Transverse colon (tissue), 4 donors: ENCODE data around the gene FOXP1. TPM values are rescaled to one million over a fixed set of nuclear protein-coding genes. Genes with fewer than 3 reads are reported as not detected.

ENCODE experiments used
- DNase-seq: peaks from one replicate; pipeline ENCODE4 v3.0.0-alpha.2; 2019
- H3K27ac ChIP-seq, 4 donors: fragments of 200-600 bp; sonication (generic); 2 replicates each; pipeline ENCODE4 v1.5.1; 2016 to 2018; ENCODE audit warnings: inconsistent platforms in 4 of 4
- H3K27me3 ChIP-seq: fragments of 200-600 bp; sonication (generic); 2 replicates; pipeline ENCODE4 v1.5.1; 2017; ENCODE audit warnings: inconsistent platforms
- H3K36me3 ChIP-seq, 4 donors: fragments of 200-600 bp; sonication (generic); 2 replicates each; pipeline ENCODE4 v1.5.1; 2017 to 2019; ENCODE audit warnings: inconsistent platforms in 4 of 4
- H3K4me1 ChIP-seq, 4 donors: fragments of 200-600 bp; sonication (generic); 2 replicates each; pipeline ENCODE4 v1.5.1; 2017 to 2020; ENCODE audit warnings: inconsistent platforms in 4 of 4
- H3K4me3 ChIP-seq, 4 donors: fragments of 200-600 bp; sonication (generic); 1 replicate in 1 of 4; 2 replicates in 3 of 4; pipeline versions ENCODE4 v1.5.1 to v1.6.1; 2017 to 2019; ENCODE audit warnings: inconsistent platforms in 4 of 4
- H3K9me3 ChIP-seq, 2 donors: fragments of 200-600 bp; sonication (generic); 2 replicates each; pipeline ENCODE4 v1.5.1; 2017 to 2019; ENCODE audit warnings: inconsistent platforms in 2 of 2
- CTCF ChIP-seq, 5 experiments: fragments of 200-600 bp in 3 of 5; fragments of 450-650 bp in 2 of 5; sonication (generic) in 3 of 5; IDR thresholded peaks; 1 replicate in 2 of 5; 2 replicates in 3 of 5; pipeline ENCODE4 v1.5.1; 2016 to 2017; ENCODE audit warnings: antibody characterized with exemption in 5 of 5, inconsistent platforms in 3 of 5, mild to moderate bottlenecking in 2 of 5, moderate library complexity in 1 of 5
- EP300 ChIP-seq: sonication (generic); formaldehyde crosslinking; IDR thresholded peaks from one replicate; pipeline ENCODE4 v1.6.1; 2017; ENCODE audit warnings: antibody characterized with exemption, low read depth
- POLR2A ChIP-seq: fragments of 450-650 bp; IDR thresholded peaks from one replicate; pipeline ENCODE4 v1.6.1; 2016; ENCODE audit warnings: antibody characterized with exemption, mild to moderate bottlenecking, moderate library complexity
- POLR2AphosphoS5 ChIP-seq, 3 donors: sonication (generic); formaldehyde crosslinking; IDR thresholded peaks; one replicate each; pipeline ENCODE4 v1.6.1; 2016; ENCODE audit warnings: antibody characterized with exemption in 3 of 3
- WGBS, 2 donors: methylation state at CpG; one replicate each; pipeline ENCODE4 v1.1.5; 2018; ENCODE audit warnings: low coverage in 1 of 2; 5-methylcytosine and 5-hydroxymethylcytosine counted together
- in situ Hi-C, 4 donors: fragments of 200-750 bp; cut with MboI; loops; one replicate each; pipeline versions ENCODE4 v1.15.0 to v1.15.1; 2017; ENCODE audit warnings: low sequenced_read_pairs in 3 of 4, low pct_ligation_motif_present in 1 of 4, low pct_unique_long_range_greater_than_20kb in 1 of 4
- intact Hi-C: fragments of 100-400 bp; cut with DNase I; formaldehyde crosslinking; loops from one replicate; pipeline ENCODE4 v1.15.1; 2023; ENCODE audit warnings: low total_unique reads
- total RNA-seq, 4 donors: library from RNA; depleted of rRNA; stranded (reverse); fragments of >200 nt; gene quantifications; one replicate each; pipeline ENCODE4 v1.1.0, GENCODE V29; 2016

FOXP1 gene
- total RNA-seq, 4 donors from 2014 or later: 102 to 260 (median 150) TPM

- no peak overlapping the region for H3K4me3 ChIP-seq
- in situ Hi-C loops (no loop called here), intact Hi-C loops (no loop called here)
- H3K9me3 ChIP-seq: no peaks in the 10 kb centered on the region
- H3K4me1 ChIP-seq: peaks cover 3 to 60% (median 28%) of the 10 kb centered on the region in 4 donors
- TF ChIP-seq CTCF (IDR thresholded peaks at IDR 0.05) (no peak), POLR2AphosphoS5 (IDR thresholded peaks at IDR 0.05) (no peak), POLR2A (no peak), EP300 (no peak)
- H3K27me3 ChIP-seq: no peaks in the 10 kb centered on the region
- 95 to 100% methylated on average over 1 of the region's 1 CpG for WGBS, 2 donors
- peak overlapping the region in 1 of 4 donors; percentile 11 for H3K27ac ChIP-seq
- no peaks in the 10 kb centered on the region for H3K36me3 ChIP-seq
- no peak for DNase-seq
Measured at GRCh38 chr3:71446734-71447133, 136.8 kb downstream of the FOXP1 start.

GRCh38 chr3:71446260-71446659, 137.3 kb downstream of the FOXP1 start:
- no peaks in the 10 kb centered on the region for H3K36me3 ChIP-seq
- intact Hi-C loops (no loop called here), in situ Hi-C loops (no loop called here)
- peaks cover 3 to 60% (median 27%) of the 10 kb centered on the region in 4 donors for H3K4me1 ChIP-seq
- WGBS, 2 donors: 55 to 80% methylated on average over 2 to 4 of the region's 4 CpGs
- peak overlapping the region in 1 of 4 donors; percentile 11 for H3K27ac ChIP-seq
- H3K9me3 ChIP-seq: no peaks in the 10 kb centered on the region
- no peak overlapping the region for H3K4me3 ChIP-seq
- no peaks in the 10 kb centered on the region for H3K27me3 ChIP-seq
- TF ChIP-seq CTCF (IDR thresholded peaks at IDR 0.05) (no peak), EP300 (no peak), POLR2A (no peak), POLR2AphosphoS5 (IDR thresholded peaks at IDR 0.05) (no peak)
- no peak for DNase-seq

- no peak for TF ChIP-seq POLR2A
- TF ChIP-seq EP300: no peak
- no peak for TF ChIP-seq POLR2AphosphoS5 (IDR thresholded peaks at IDR 0.05)
- TF ChIP-seq CTCF (IDR thresholded peaks at IDR 0.05): no peak
- H3K4me3 ChIP-seq: no peak overlapping the region
- peak overlapping the region; percentile 63 to 79 (median 68) for H3K27ac ChIP-seq
- no peak for DNase-seq
- no peaks in the 10 kb centered on the region for H3K27me3 ChIP-seq
- H3K9me3 ChIP-seq: no peaks in the 10 kb centered on the region
- no peaks in the 10 kb centered on the region for H3K36me3 ChIP-seq
- H3K4me1 ChIP-seq: peaks cover 3 to 62% (median 22%) of the 10 kb centered on the region in 4 donors
- 55 to 76% methylated on average over 2 to 4 of the region's 4 CpGs for WGBS, 2 donors
- in situ Hi-C loops (no loop called here), intact Hi-C loops (no loop called here)
Measured at GRCh38 chr3:71444861-71445259, 138.7 kb downstream of the FOXP1 start.

GRCh38 chr3:71444028-71444860, 139.3 kb downstream of the FOXP1 start:
- Histone ChIP-seq H3K4me1 (peaks cover 0 to 56% (median 18%) of the 10 kb centered on the region in 4 donors), H3K27ac (peak overlapping the region; percentile 63 to 79 (median 68)), H3K4me3 (no peak overlapping the region), H3K27me3 (no peaks in the 10 kb centered on the region), H3K36me3 (no peaks in the 10 kb centered on the region), H3K9me3 (no peaks in the 10 kb centered on the region)
- intact Hi-C loops: no loop called here
- in situ Hi-C loops: no loop called here
- 40 to 68% methylated on average over 2 to 17 of the region's 17 CpGs for WGBS, 2 donors
- peak; percentile 64 for DNase-seq
- no peak for TF ChIP-seq EP300
- TF ChIP-seq POLR2A: no peak
- TF ChIP-seq CTCF (IDR thresholded peaks at IDR 0.05): no peak
- TF ChIP-seq POLR2AphosphoS5 (IDR thresholded peaks at IDR 0.05): peak in 1 of 3 donors; percentile 8
